Psoas muscle (tissue), 8 donors: Measurements from ENCODE around the gene GOLM1. TPM values are rescaled to one million over a fixed set of nuclear protein-coding genes. Genes with fewer than 3 reads are reported as not detected.

Experiments used
- ATAC-seq, 4 donors: fragments of 200-7000 bp; cut with Tn5 transposase; one replicate each; pipeline ENCODE4 v1.9.1; 2020; ENCODE audit warnings: moderate library complexity in 3 of 4, mild to moderate bottlenecking in 2 of 4
- DNase-seq, 2 donors: peaks; one replicate each; pipeline ENCODE4 v3.0.0-alpha.2; 2020
- H3K27ac ChIP-seq: fragments of 200-600 bp; one replicate; pipeline ENCODE4 v1.8.0; 2022
- H3K27me3 ChIP-seq, 3 donors: fragments of 200-600 bp in 1 of 3; one replicate each; pipeline versions ENCODE4 v1.6.1 to v1.8.0; 2013 to 2022; ENCODE audit warnings: low read length in 2 of 3, mild to moderate bottlenecking in 2 of 3, moderate library complexity in 1 of 3; ENCODE audit not compliant: insufficient read depth in 3 of 3
- H3K36me3 ChIP-seq, 2 donors: fragments of 200-600 bp in 1 of 2; one replicate each; pipeline versions ENCODE4 v1.6.1 to v1.8.0; 2013 to 2022; ENCODE audit warnings: low read depth in 1 of 2, mild to moderate bottlenecking in 1 of 2, moderate library complexity in 1 of 2; ENCODE audit not compliant: insufficient read depth in 1 of 2
- H3K4me1 ChIP-seq: fragments of 200-600 bp; one replicate; pipeline ENCODE4 v1.8.0; 2022
- H3K4me3 ChIP-seq: fragments of 200-600 bp; one replicate; pipeline ENCODE4 v1.8.0; 2022; ENCODE audit warnings: mild to moderate bottlenecking
- H3K9me3 ChIP-seq: fragments of 200-600 bp; one replicate; pipeline ENCODE4 v1.8.0; 2022
- WGBS, 3 donors: extraction: QIAGEN DNeasy Blood & Tissue Kit; methylation state at CpG; one replicate each; pipeline versions ENCODE4 v1.1.6 to v1.1.7; 2013; 5-methylcytosine and 5-hydroxymethylcytosine counted together
- intact Hi-C, 2 donors: fragments of 100-400 bp; cut with DNase I; formaldehyde crosslinking; loops; one replicate each; pipeline versions ENCODE4 v1.11.0 to v1.14.2; 2022
- polyA plus RNA-seq, 3 donors: library from polyadenylated mRNA; stranded (reverse); fragments of 200-250 nt; gene quantifications; one replicate each; pipeline ENCODE4 v1.2.3, GENCODE V29; 2013
- total RNA-seq, 4 donors: library from RNA; stranded (reverse); fragmentation: NEBNext Ultra II Directional in 2 of 4; extraction: Animal tissue kit (Norgen Biotek cat#: 25700) in 2 of 4; gene quantifications; one replicate each; pipeline versions ENCODE4 v1.2.1 to v1.2.4, GENCODE V29; 2021 to 2023
- TF ChIP-seq, protein P1 (sequence below): fragments of 200-600 bp; IDR thresholded peaks from one replicate; pipeline ENCODE4 v1.8.0; 2022; ENCODE audit warnings: antibody characterized with exemption
- donor health status: healthy with polysubstance abuse.
- donor health status: DM: no; HTN: no; CAD: no; lungs with moderate emphysema.
- donor health status: Bipolar disorder and iron deficiency.
- donor health status: healthy.
- donor health status: DM: yes; HTN: yes; CAD: no.
- donor health status: DM: no; HTN: no; CAD: no.
- donor health status: DM: no; HTN: no; CAD: no.
- donor health status: DM: yes; HTN: yes; CAD: no.

GOLM1 gene
- total and polyA plus RNA-seq, 7 donors, result 2.6 to 7.0 (median 3.6) TPM

DNA sequence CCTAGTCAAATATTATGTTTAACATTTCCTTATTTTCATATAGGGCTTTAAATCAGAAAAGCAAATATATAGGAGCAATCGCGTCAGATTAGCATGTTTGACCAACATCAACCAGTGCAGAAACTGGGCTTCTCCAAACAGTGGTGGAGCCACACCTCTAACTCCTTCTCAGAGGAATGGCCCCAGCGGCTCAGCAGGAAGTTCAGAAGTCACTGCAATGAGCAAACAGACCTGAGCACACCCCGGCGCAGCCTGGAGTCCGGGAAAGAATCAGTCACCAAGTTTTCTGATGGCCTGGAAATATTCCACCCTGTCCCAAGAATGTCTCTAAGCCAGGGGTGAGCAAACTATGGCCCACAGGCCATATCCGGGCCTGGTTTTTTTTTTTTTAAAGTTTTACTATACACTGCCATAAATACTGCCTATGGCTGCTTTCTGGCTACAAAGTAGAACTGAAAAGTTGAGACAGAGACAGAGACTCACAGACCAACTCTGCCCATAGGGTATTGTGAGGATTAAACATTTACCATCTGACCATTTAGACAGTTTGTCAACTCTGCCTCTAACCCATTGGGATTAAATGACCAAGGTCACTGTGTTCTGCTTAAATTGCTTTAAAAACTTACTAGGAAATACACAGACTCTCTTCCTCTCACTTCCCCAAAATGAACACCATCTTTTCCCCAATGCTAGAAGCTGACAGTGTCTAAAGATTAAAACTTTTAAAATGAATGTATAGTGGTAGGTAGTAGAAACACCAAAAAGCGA is 5.4 kb downstream of the GOLM1 start:
- no peaks in the 10 kb centered on the region for H3K4me1 ChIP-seq
- WGBS, 3 donors, result 72 to 85% (median 79%) methylated on average over 8 of the region's 8 CpGs
- no peak overlapping the region for H3K4me3 ChIP-seq
- intact Hi-C loops, result no loop called here
- ATAC-seq, result no peak
- H3K27me3 ChIP-seq, result peaks cover 0 to 4% (median 0%) of the 10 kb centered on the region in 3 donors
- TF ChIP-seq, protein P1, sequence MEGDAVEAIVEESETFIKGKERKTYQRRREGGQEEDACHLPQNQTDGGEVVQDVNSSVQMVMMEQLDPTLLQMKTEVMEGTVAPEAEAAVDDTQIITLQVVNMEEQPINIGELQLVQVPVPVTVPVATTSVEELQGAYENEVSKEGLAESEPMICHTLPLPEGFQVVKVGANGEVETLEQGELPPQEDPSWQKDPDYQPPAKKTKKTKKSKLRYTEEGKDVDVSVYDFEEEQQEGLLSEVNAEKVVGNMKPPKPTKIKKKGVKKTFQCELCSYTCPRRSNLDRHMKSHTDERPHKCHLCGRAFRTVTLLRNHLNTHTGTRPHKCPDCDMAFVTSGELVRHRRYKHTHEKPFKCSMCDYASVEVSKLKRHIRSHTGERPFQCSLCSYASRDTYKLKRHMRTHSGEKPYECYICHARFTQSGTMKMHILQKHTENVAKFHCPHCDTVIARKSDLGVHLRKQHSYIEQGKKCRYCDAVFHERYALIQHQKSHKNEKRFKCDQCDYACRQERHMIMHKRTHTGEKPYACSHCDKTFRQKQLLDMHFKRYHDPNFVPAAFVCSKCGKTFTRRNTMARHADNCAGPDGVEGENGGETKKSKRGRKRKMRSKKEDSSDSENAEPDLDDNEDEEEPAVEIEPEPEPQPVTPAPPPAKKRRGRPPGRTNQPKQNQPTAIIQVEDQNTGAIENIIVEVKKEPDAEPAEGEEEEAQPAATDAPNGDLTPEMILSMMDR, result no peak
- H3K27ac ChIP-seq, result no peak overlapping the region
- no peaks in the 10 kb centered on the region for H3K9me3 ChIP-seq
- H3K36me3 ChIP-seq, result no peaks in the 10 kb centered on the region
- DNase-seq, result no peak

DNA sequence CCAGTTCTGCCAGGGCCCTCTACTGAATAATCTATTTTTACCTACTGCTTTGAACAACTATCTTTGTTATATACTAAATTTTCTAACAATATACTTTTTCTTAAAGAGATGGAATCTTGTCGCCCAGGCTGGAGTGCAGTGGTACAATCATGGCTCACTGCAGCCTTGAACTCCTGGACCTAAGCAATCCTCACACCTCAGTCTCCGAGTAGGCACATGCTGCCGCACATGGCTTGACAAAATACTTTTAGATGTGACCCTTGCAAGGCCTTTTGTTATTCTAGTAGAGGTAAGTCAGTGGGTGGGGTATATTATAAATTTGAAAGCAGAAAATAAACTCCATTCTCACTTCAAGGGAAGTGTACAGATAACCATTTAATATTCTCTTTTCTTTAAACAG is 7.9 kb downstream of the GOLM1 start:
- no peaks in the 10 kb centered on the region for H3K4me1 ChIP-seq

DNA sequence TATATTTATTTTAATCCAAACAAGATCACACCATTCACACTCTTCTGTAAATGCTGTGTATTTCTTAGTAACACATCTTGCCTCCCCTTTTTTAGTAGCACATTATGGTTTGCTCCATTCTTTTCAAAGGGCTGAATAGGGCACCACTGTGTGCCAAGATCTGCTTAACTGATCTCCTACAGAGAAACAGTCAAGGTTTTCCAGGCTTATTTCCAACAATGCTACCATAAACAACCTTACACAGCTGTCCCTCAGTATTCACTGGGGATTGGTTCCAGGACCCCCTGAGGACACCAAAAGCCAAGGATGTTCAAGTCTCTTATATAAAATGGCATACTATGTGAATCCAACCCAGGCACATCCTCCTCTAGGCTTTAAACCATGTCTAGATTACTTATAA is 16.5 kb downstream of the GOLM1 start:
- no peak for DNase-seq

More for the DNA sequence above, 7.9 kb downstream of the GOLM1 start:
- DNase-seq (no peak), ATAC-seq (no peak)
- 97 to 99% (median 97%) methylated on average over 3 of the region's 3 CpGs for WGBS, 3 donors
- no peaks in the 10 kb centered on the region for H3K9me3 ChIP-seq
- no peaks in the 10 kb centered on the region for H3K36me3 ChIP-seq
- H3K27me3 ChIP-seq, result no peaks in the 10 kb centered on the region
- H3K27ac ChIP-seq, result no peak overlapping the region
- intact Hi-C loops, result no loop called here
- H3K4me3 ChIP-seq, result no peak overlapping the region
- TF ChIP-seq, protein P1, result no peak

DNA sequence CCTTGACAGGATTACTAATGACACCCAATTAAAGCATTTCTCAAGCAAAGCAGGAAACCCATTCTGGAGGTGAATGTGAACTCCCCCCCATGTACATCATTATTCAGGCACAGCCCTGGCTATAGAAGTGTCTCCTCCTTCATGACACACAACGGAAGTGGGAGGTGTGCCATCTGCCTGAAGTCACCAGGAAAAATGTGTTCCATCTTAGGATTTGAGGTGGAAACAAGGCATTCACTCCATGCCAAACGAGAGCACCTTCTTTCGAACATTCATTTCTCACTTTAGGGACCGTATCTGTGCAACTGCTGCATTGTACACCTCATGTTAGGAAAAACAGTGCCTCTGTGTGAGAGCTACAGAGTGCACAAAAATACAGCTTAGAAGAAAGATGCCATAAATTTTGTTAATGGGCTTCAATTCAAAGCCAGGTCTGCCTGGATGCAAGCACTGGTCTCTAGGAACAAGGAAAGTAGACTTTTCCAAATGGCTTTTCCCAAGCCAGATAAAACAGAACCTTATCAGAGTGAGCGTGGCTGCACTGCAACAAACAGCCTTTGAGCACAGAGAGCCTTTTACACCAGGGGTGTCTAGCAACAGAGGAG is 19.4 kb downstream of the GOLM1 start:
- no peak for DNase-seq
- 70 to 80% (median 76%) methylated on average over 5 of the region's 5 CpGs for WGBS, 3 donors
- H3K27me3 ChIP-seq, result no peaks in the 10 kb centered on the region
- H3K9me3 ChIP-seq, result no peaks in the 10 kb centered on the region
- H3K36me3 ChIP-seq, result no peaks in the 10 kb centered on the region
- no peaks in the 10 kb centered on the region for H3K4me1 ChIP-seq
- no peak for ATAC-seq
- intact Hi-C loops, result no loop called here
- H3K4me3 ChIP-seq, result no peak overlapping the region
- TF ChIP-seq, protein P1, result no peak
- H3K27ac ChIP-seq, result no peak overlapping the region

More for the DNA sequence above, 16.5 kb downstream of the GOLM1 start:
- no peaks in the 10 kb centered on the region for H3K9me3 ChIP-seq
- H3K4me3 ChIP-seq, result no peak overlapping the region
- H3K4me1 ChIP-seq, result no peaks in the 10 kb centered on the region
- no peaks in the 10 kb centered on the region for H3K27me3 ChIP-seq
- H3K27ac ChIP-seq, result no peak overlapping the region
- TF ChIP-seq, protein P1, result no peak
- no peak for ATAC-seq
- intact Hi-C loops, result no loop called here
- no peaks in the 10 kb centered on the region for H3K36me3 ChIP-seq
